Thymus (tissue), 11 donors: ENCODE results near the gene KLF1. TPM values are rescaled to one million over a fixed set of nuclear protein-coding genes. Genes with fewer than 3 reads are reported as not detected.

Experiments used
- DNase-seq, 9 donors: peaks; one replicate each; pipeline ENCODE4 v3.0.0-alpha.2; 2013; ENCODE audit warnings: low spot score in 9 of 9, low read depth in 6 of 9, missing footprints in 1 of 9
- H3K27ac ChIP-seq, 2 donors: one replicate each; pipeline ENCODE4 v1.5.1; 2013; ENCODE audit warnings: control low read depth in 1 of 2, low read depth in 1 of 2, low read length in 1 of 2, mild to moderate bottlenecking in 1 of 2, moderate library complexity in 1 of 2
- H3K27me3 ChIP-seq, 2 donors: one replicate each; pipeline ENCODE4 v1.5.1; 2013; ENCODE audit warnings: low read length in 1 of 2; ENCODE audit not compliant: control insufficient read depth in 2 of 2, insufficient read depth in 1 of 2
- H3K36me3 ChIP-seq, 2 donors: one replicate each; pipeline ENCODE4 v1.5.1; 2013; ENCODE audit warnings: low read length in 1 of 2, mild to moderate bottlenecking in 1 of 2, moderate library complexity in 1 of 2; ENCODE audit not compliant: control insufficient read depth in 2 of 2, insufficient read depth in 2 of 2
- H3K4me1 ChIP-seq, 2 donors: one replicate each; pipeline ENCODE4 v1.5.1; 2013; ENCODE audit warnings: low read length in 2 of 2; ENCODE audit not compliant: control insufficient read depth in 2 of 2, insufficient read depth in 2 of 2
- H3K4me3 ChIP-seq, 2 donors: one replicate each; pipeline ENCODE4 v1.5.1; 2013; ENCODE audit warnings: low read length in 2 of 2, control low read depth in 1 of 2, mild to moderate bottlenecking in 1 of 2
- H3K9me3 ChIP-seq, 2 donors: one replicate each; pipeline ENCODE4 v1.5.1; 2013; ENCODE audit warnings: low read length in 1 of 2, mild to moderate bottlenecking in 1 of 2; ENCODE audit not compliant: control insufficient read depth in 2 of 2, insufficient read depth in 1 of 2
- WGBS: extraction: QIAGEN DNeasy Blood & Tissue Kit; methylation state at CpG from one replicate; pipeline ENCODE4 v1.1.7; 2013; 5-methylcytosine and 5-hydroxymethylcytosine counted together
- polyA plus RNA-seq: library from polyadenylated mRNA; stranded (reverse); fragments of 200-250 nt; gene quantifications from one replicate; pipeline ENCODE4 v1.2.3, GENCODE V29; 2013
- total RNA-seq: library from RNA; stranded (reverse); fragments of 120-200 nt; gene quantifications from one replicate; pipeline ENCODE4 v1.2.4, GENCODE V29; 2013
- donor health status: healthy.

Gene KLF1
- total and polyA plus RNA-seq, 2 donors: 0.09 to 2.5 TPM

GRCh38 chr19:12843328-12843727 lies 43.7 kb downstream of the KLF1 start:
- no peak overlapping the region for H3K4me3 ChIP-seq
- H3K9me3 ChIP-seq: peaks cover 1 to 11% of the 10 kb centered on the region in 2 donors
- peaks cover 10 to 21% of the 10 kb centered on the region in 2 donors for H3K4me1 ChIP-seq
- H3K27ac ChIP-seq: no peak overlapping the region
- H3K36me3 ChIP-seq: no peaks in the 10 kb centered on the region
- WGBS: 96% methylated on average over 11 of the region's 11 CpGs
- peaks cover 41 to 89% of the 10 kb centered on the region in 2 donors for H3K27me3 ChIP-seq
- DNase-seq: no peak

GRCh38 chr19:12842511-12842910 lies 44.5 kb downstream of the KLF1 start:
- no peak for DNase-seq
- WGBS: 96% methylated on average over 18 of the region's 18 CpGs
- H3K27me3 ChIP-seq: peaks cover 47 to 90% of the 10 kb centered on the region in 2 donors

GRCh38 chr19:12841094-12841493 lies 45.9 kb downstream of the KLF1 start:
- 5% methylated on average over 29 of the region's 29 CpGs for WGBS
- Histone ChIP-seq H3K27me3 (peaks cover 55 to 90% of the 10 kb centered on the region in 2 donors), H3K4me3 (no peak overlapping the region), H3K27ac (no peak overlapping the region), H3K36me3 (no peaks in the 10 kb centered on the region), H3K9me3 (peaks cover 1 to 14% of the 10 kb centered on the region in 2 donors), H3K4me1 (peaks cover 5 to 17% of the 10 kb centered on the region in 2 donors)
- no peak for DNase-seq

More at GRCh38 chr19:12842511-12842910, 44.5 kb downstream of the KLF1 start:
- H3K9me3 ChIP-seq: peaks cover 1 to 11% of the 10 kb centered on the region in 2 donors
- peaks cover 7 to 20% of the 10 kb centered on the region in 2 donors for H3K4me1 ChIP-seq
- no peaks in the 10 kb centered on the region for H3K36me3 ChIP-seq
- no peak overlapping the region for H3K4me3 ChIP-seq
- no peak overlapping the region for H3K27ac ChIP-seq

- peaks cover 2 to 16% of the 10 kb centered on the region in 2 donors for H3K9me3 ChIP-seq
- WGBS: 32% methylated on average over 43 of the region's 43 CpGs
- DNase-seq: no peak
- no peak overlapping the region for H3K27ac ChIP-seq
- peaks cover 62 to 92% of the 10 kb centered on the region in 2 donors for H3K27me3 ChIP-seq
- no peak overlapping the region for H3K4me3 ChIP-seq
- no peaks in the 10 kb centered on the region for H3K36me3 ChIP-seq
- peaks cover 5 to 17% of the 10 kb centered on the region in 2 donors for H3K4me1 ChIP-seq
These were observed 46.6 kb downstream of the KLF1 start for GRCh38 chr19:12840091-12841079.

GRCh38 chr19:12838886-12839756 lies 47.9 kb downstream of the KLF1 start:
- H3K4me3 ChIP-seq: peak overlapping the region in 1 of 2 donors; percentile 43
- H3K27ac ChIP-seq: no peak overlapping the region
- WGBS: 26% methylated on average over 21 of the region's 21 CpGs
- H3K4me1 ChIP-seq: peaks cover 5 to 17% of the 10 kb centered on the region in 2 donors
- peaks cover 72 to 97% of the 10 kb centered on the region in 2 donors for H3K27me3 ChIP-seq
- H3K9me3 ChIP-seq: peaks cover 2 to 16% of the 10 kb centered on the region in 2 donors
- no peak for DNase-seq
- H3K36me3 ChIP-seq: no peaks in the 10 kb centered on the region

GRCh38 chr19:12838182-12838885 lies 48.7 kb downstream of the KLF1 start, which contains the start of gene MAST1:
Gene MAST1, plus strand, starts transcription at chr19:12838515. Its CDS starts 58 bp downstream, at chr19:12838573.
- peaks cover 78 to 96% of the 10 kb centered on the region in 2 donors for H3K27me3 ChIP-seq
- peak in 1 of 9 donors; percentile 45 for DNase-seq

GRCh38 chr19:12837225-12837624 lies 49.8 kb downstream of the KLF1 start:
- peaks cover 2 to 23% of the 10 kb centered on the region in 2 donors for H3K9me3 ChIP-seq
- no peak overlapping the region for H3K27ac ChIP-seq
- H3K4me1 ChIP-seq: peaks cover 8 to 24% of the 10 kb centered on the region in 2 donors
- no peak for DNase-seq
- H3K27me3 ChIP-seq: peaks cover 84 to 97% of the 10 kb centered on the region in 2 donors
- no peaks in the 10 kb centered on the region for H3K36me3 ChIP-seq
- H3K4me3 ChIP-seq: no peak overlapping the region
- 89% methylated on average over 4 of the region's 4 CpGs for WGBS

More at GRCh38 chr19:12838182-12838885, 48.7 kb downstream of the KLF1 start, which contains the start of gene MAST1:
- 1% methylated on average over 68 of the region's 69 CpGs for WGBS
- Histone ChIP-seq H3K27ac (no peak within 1 kb of the TSS), H3K4me1 (peaks cover 8 to 19% of the 10 kb centered on the region in 2 donors), H3K9me3 (peaks cover 2 to 16% of the 10 kb centered on the region in 2 donors), H3K36me3 (no peaks in the 10 kb centered on the region), H3K4me3 (peak within 1 kb of the TSS in 1 of 2 donors; percentile 43)

GRCh38 chr19:12836529-12836863 lies 50.5 kb downstream of the KLF1 start:
- WGBS: 13% methylated on average over 6 of the region's 6 CpGs
- peaks cover 85 to 97% of the 10 kb centered on the region in 2 donors for H3K27me3 ChIP-seq
- no peaks in the 10 kb centered on the region for H3K36me3 ChIP-seq
- H3K4me3 ChIP-seq: no peak overlapping the region
- peaks cover 2 to 23% of the 10 kb centered on the region in 2 donors for H3K9me3 ChIP-seq
- no peak overlapping the region for H3K27ac ChIP-seq
- H3K4me1 ChIP-seq: peaks cover 8 to 24% of the 10 kb centered on the region in 2 donors
- no peak for DNase-seq
